HCT116 (cell line): ENCODE results near the gene CDYL. TPM values are rescaled to one million over a fixed set of nuclear protein-coding genes. Genes with fewer than 3 reads are reported as not detected.

Source experiments
- ATAC-seq: fragments of 200-7000 bp; cut with Tn5 transposase; 2 replicates; pipeline ENCODE4 v1.9.1; 2020; ENCODE audit warnings: mild to moderate bottlenecking, moderate library complexity
- BruUV-seq: library from RNA; stranded (reverse); fragments of 400-500 nt; replicated peaks from 2 replicates; lab custom pipeline; 2021; lab: Mats Ljungman, UMichigan
- CTCF ChIA-PET: fragments of 300-600 bp; sonication (Branson Sonifier 250); formaldehyde crosslinking; loops from one replicate; lab custom pipeline; 2021; ENCODE audit warnings: antibody characterized with exemption; lab: Charles Lee
- POLR2A ChIA-PET: fragments of 300-600, 350-600 bp; sonication (Branson Sonifier 250); formaldehyde crosslinking; loops from one replicate; lab custom pipeline; 2021; ENCODE audit warnings: antibody characterized with exemption; lab: Charles Lee
- RAD21 ChIA-PET, 2 experiments: fragments of 300-600 bp; sonication (Branson Sonifier 250); formaldehyde crosslinking; loops; one replicate each; lab custom pipeline; 2023; ENCODE audit warnings: low total read pairs in 2 of 2; ENCODE audit not compliant: uncharacterized antibody in 2 of 2, unreplicated experiment in 2 of 2, low non-redundant PET in 1 of 2; lab: Charles Lee
- DNase-seq: peaks from one replicate; pipeline ENCODE4 v3.0.0-alpha.2; 2010; ENCODE audit warnings: low read depth, low spot score
- H2AFZ ChIP-seq: fragments of 200-600 bp; shearing (Covaris generic), sonication (generic); 2 replicates; pipeline ENCODE4 v1.6.1; 2017; ENCODE audit warnings: low read depth, mixed run types, mixed read lengths, antibody characterized with exemption, low read length; ENCODE audit not compliant: poor library complexity, severe bottlenecking
- H3K27ac ChIP-seq: 2 replicates; pipeline ENCODE4 v1.5.1; 2012; ENCODE audit warnings: low read depth, low read length
- H3K27me3 ChIP-seq: fragments of 200-600 bp; sonication (generic); 2 replicates; pipeline ENCODE4 v1.6.1; 2016; ENCODE audit warnings: mixed run types, low read length, mixed read lengths; ENCODE audit not compliant: insufficient read depth
- H3K36me3 ChIP-seq, 2 experiments: fragments of 200-500 bp in 1 of 2; fragments of 200-600 bp in 1 of 2; sonication (Bioruptor generic) in 1 of 2; sonication (generic) in 1 of 2; 2 replicates each; pipeline versions ENCODE4 v1.5.1 to v1.6.1; 2014 to 2016; ENCODE audit warnings: low read length in 2 of 2, inconsistent platforms in 1 of 2, mixed read lengths in 1 of 2, mixed run types in 1 of 2; ENCODE audit not compliant: insufficient read depth in 2 of 2, control insufficient read depth in 1 of 2
- H3K4me1 ChIP-seq, 2 experiments: fragments of 200-600 bp in 1 of 2; sonication (generic) in 1 of 2; 2 replicates each; pipeline versions ENCODE4 v1.5.1 to v1.6.1; 2012 to 2017; ENCODE audit warnings: low read length in 2 of 2, inconsistent platforms in 1 of 2, mild to moderate bottlenecking in 1 of 2, mixed read lengths in 1 of 2, mixed run types in 1 of 2, moderate library complexity in 1 of 2; ENCODE audit not compliant: insufficient read depth in 2 of 2, control insufficient read depth in 1 of 2
- H3K4me2 ChIP-seq: fragments of 200-600 bp; sonication (generic); 2 replicates; pipeline ENCODE4 v1.6.1; 2017; ENCODE audit warnings: mixed run types, low read length, mixed read lengths
- H3K4me3 ChIP-seq, 2 experiments: fragments of 200-600 bp in 1 of 2; sonication (generic) in 1 of 2; replicated peaks in 1 of 2; 2 replicates each; pipeline ENCODE4 v1.5.1; 2011 to 2016; ENCODE audit warnings: low read length in 2 of 2, control low read depth in 1 of 2, low read depth in 1 of 2, mild to moderate bottlenecking in 1 of 2, mixed read lengths in 1 of 2, mixed run types in 1 of 2
- H3K79me2 ChIP-seq: fragments of 200-600 bp; sonication (generic); 2 replicates; pipeline ENCODE4 v1.6.1; 2017; ENCODE audit warnings: mild to moderate bottlenecking, mixed run types, low read length, moderate library complexity, mixed read lengths; ENCODE audit not compliant: insufficient read depth
- H3K9ac ChIP-seq: fragments of 200-600 bp; sonication (generic); 2 replicates; pipeline ENCODE4 v1.6.1; 2016; ENCODE audit warnings: low read length, mixed read lengths
- H3K9me2 ChIP-seq: fragments of 200-600 bp; sonication (generic), shearing (Covaris generic); 2 replicates; pipeline ENCODE4 v1.6.1; 2017; ENCODE audit warnings: mixed run types, mild to moderate bottlenecking, moderate library complexity; ENCODE audit not compliant: insufficient read depth
- H3K9me3 ChIP-seq, 2 experiments: fragments of 200-500 bp in 1 of 2; fragments of 200-600 bp in 1 of 2; sonication (Bioruptor generic) in 1 of 2; sonication (generic) in 1 of 2; 2 replicates each; pipeline ENCODE4 v1.6.1; 2014 to 2017; ENCODE audit warnings: low read length in 2 of 2, mixed read lengths in 2 of 2, inconsistent platforms in 1 of 2, low read depth in 1 of 2, mild to moderate bottlenecking in 1 of 2, mixed run types in 1 of 2, moderate library complexity in 1 of 2; ENCODE audit not compliant: control insufficient read depth in 1 of 2, insufficient read depth in 1 of 2
- H4K20me1 ChIP-seq: fragments of 200-600 bp; sonication (generic), shearing (Covaris generic); 2 replicates; pipeline ENCODE4 v1.6.1; 2017; ENCODE audit warnings: mixed run types, mild to moderate bottlenecking, moderate library complexity; ENCODE audit not compliant: insufficient read depth
- CEBPB ChIP-seq: IDR thresholded peaks from 2 replicates; pipeline ENCODE4 v1.6.1; 2012; ENCODE audit warnings: low read depth
- CTCF ChIP-seq, 3 experiments: fragments of 200-600 bp in 1 of 3; sonication (generic) in 1 of 3; IDR thresholded peaks in 2 of 3; conservative IDR thresholded peaks in 1 of 3; 2 replicates each; pipeline ENCODE4 v1.5.1; 2012 to 2017; ENCODE audit warnings: low read depth in 2 of 3, low read length in 2 of 3, antibody characterized with exemption in 1 of 3, borderline replicate concordance in 1 of 3, control low read depth in 1 of 3, mild to moderate bottlenecking in 1 of 3, mixed read lengths in 1 of 3, mixed run types in 1 of 3, moderate library complexity in 1 of 3; ENCODE audit not compliant: insufficient read depth in 1 of 3
- ELF1 ChIP-seq: IDR thresholded peaks from 2 replicates; pipeline ENCODE4 v1.6.1; 2012; ENCODE audit warnings: low read depth, borderline replicate concordance
- EZH2 ChIP-seq: fragments of 200-600 bp; sonication (generic); IDR thresholded peaks from 2 replicates; pipeline ENCODE4 v1.6.1; 2017; ENCODE audit warnings: antibody characterized with exemption, mixed run types
- EZH2phosphoT487 ChIP-seq: fragments of 200-600 bp; IDR thresholded peaks from 2 replicates; pipeline ENCODE4 v1.6.1; 2018; ENCODE audit warnings: antibody characterized with exemption, borderline replicate concordance
- MAX ChIP-seq: IDR thresholded peaks from 2 replicates; pipeline ENCODE4 v1.6.1; 2012
- POLR2AphosphoS5 ChIP-seq: IDR thresholded peaks from 2 replicates; pipeline ENCODE4 v1.6.1; 2011; ENCODE audit warnings: mild to moderate bottlenecking, low read depth, low read length, moderate library complexity
- RAD21 ChIP-seq: IDR thresholded peaks from 2 replicates; pipeline ENCODE4 v1.6.1; 2012; ENCODE audit warnings: low read depth, mild to moderate bottlenecking
- SIN3A ChIP-seq: IDR thresholded peaks from 2 replicates; pipeline ENCODE4 v1.6.1; 2012; ENCODE audit warnings: low read depth
- SP1 ChIP-seq: IDR thresholded peaks from 2 replicates; pipeline ENCODE4 v1.6.1; 2012; ENCODE audit warnings: low read depth
- SRF ChIP-seq: IDR thresholded peaks from 2 replicates; pipeline ENCODE4 v1.6.1; 2012; ENCODE audit warnings: low read depth
- TCF7L2 ChIP-seq: IDR thresholded peaks from 2 replicates; pipeline ENCODE4 v1.7.0; 2011; ENCODE audit warnings: borderline replicate concordance, inconsistent platforms; ENCODE audit not compliant: insufficient read depth, insufficient read length; ENCODE audit errors: extremely low read depth
- intact Hi-C: fragments of 100-400 bp; cut with micrococcal nuclease; formaldehyde crosslinking; loops from 2 replicates; pipeline ENCODE4 v1.10.0; 2022
- total RNA-seq: library from RNA; stranded (reverse); gene quantifications from one replicate; pipeline ENCODE4 v1.2.1, GENCODE V29; 2021; ENCODE audit not compliant: unreplicated experiment

The CDYL gene
- total RNA-seq, 1 experiment from 2014 or later = 42.6 TPM

- DNase-seq = no peak
- Histone ChIP-seq H3K9me3 (no peaks in the 10 kb centered on the region), H3K9ac (no peak overlapping the region), H3K27ac (no peak overlapping the region), H2AFZ (no peak overlapping the region), H3K79me2 (no peaks in the 10 kb centered on the region), H3K4me2 (no peak overlapping the region), H3K4me3 (no peak overlapping the region), H4K20me1 (no peaks in the 10 kb centered on the region), H3K27me3 (no peaks in the 10 kb centered on the region), H3K36me3 (no peaks in the 10 kb centered on the region), H3K4me1 (peaks cover 0 to 5% of the 10 kb centered on the region in 2 experiments; a peak in 1 of 4 replicates), H3K9me2 (no peaks in the 10 kb centered on the region)
- intact Hi-C loops = no loop called here
- POLR2A ChIA-PET = no interaction called here
- TF ChIP-seq EZH2 = no peak
- no peak for TF ChIP-seq ELF1
- no peak for TF ChIP-seq RAD21
- no peak for TF ChIP-seq POLR2AphosphoS5
- TF ChIP-seq TCF7L2 = no peak
- TF ChIP-seq CEBPB = no peak
- TF ChIP-seq SP1 = no peak
- no peak for TF ChIP-seq EZH2phosphoT487
- TF ChIP-seq SIN3A = no peak
- TF ChIP-seq CTCF (IDR thresholded peaks at IDR 0.05 in 2 of 3, conservative IDR thresholded peaks at IDR 0.05 in 1 of 3; ENCODE audit: borderline replicate concordance in 1 of 3, insufficient read depth in 1 of 3, low read depth in 2 of 3, low read length in 2 of 3) = no peak
- TF ChIP-seq MAX = no peak
- TF ChIP-seq SRF = no peak
- no TSS peak for BruUV-seq
- RAD21 ChIA-PET = no interaction called here
- CTCF ChIA-PET = no interaction called here
- ATAC-seq = no peak
These were observed 210.8 kb downstream of the CDYL start for GRCh38 chr6:4986999-4987398.
